Stimulated activated CD4-positive, alpha-beta T cell treated with anti-CD3 and anti-CD28 coated beads, Interleukin-15, amount 100 ng/mL, for 48 hours (primary cell): ENCODE measurements around the gene PIH1D1.
A peak's percentile ranks its signal among the peaks of the same experiment; 100 is the strongest.
"Not testable (repeated sequence)": the region's sequence is repeated elsewhere in the genome, so short reads cannot be mapped to it uniquely, and the experiment has no call there.

Source experiments
- DNase-seq, 2 donors: peaks; one replicate each; pipeline ENCODE4 v3.0.0-alpha.2; 2020; ENCODE audit warnings: low read depth in 2 of 2

The PIH1D1 gene

DNA sequence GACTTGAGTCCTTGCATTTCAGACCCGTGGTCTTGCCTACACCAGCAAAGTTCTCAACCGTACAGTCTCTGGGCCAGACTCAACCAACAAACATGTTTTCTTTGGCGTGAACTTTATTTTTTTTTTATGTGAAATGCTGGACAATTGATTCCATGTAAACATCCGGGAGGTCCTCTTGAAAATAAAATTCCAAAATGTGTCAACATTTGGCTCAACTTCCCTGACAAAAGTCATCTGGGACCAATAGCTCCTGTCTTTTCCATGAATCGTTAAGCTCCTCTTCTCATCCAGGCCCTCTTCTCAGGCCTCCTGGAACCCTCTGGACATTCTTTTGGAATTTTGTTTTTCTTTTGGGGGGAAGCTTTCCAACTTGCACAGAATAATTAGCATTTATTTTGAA lies 4.2 kb upstream of the PIH1D1 start:
- no peak for DNase-seq

- no peak for DNase-seq
These were observed 2.2 kb upstream of the PIH1D1 start for GRCh38 chr19:49453757-49454240.

DNA sequence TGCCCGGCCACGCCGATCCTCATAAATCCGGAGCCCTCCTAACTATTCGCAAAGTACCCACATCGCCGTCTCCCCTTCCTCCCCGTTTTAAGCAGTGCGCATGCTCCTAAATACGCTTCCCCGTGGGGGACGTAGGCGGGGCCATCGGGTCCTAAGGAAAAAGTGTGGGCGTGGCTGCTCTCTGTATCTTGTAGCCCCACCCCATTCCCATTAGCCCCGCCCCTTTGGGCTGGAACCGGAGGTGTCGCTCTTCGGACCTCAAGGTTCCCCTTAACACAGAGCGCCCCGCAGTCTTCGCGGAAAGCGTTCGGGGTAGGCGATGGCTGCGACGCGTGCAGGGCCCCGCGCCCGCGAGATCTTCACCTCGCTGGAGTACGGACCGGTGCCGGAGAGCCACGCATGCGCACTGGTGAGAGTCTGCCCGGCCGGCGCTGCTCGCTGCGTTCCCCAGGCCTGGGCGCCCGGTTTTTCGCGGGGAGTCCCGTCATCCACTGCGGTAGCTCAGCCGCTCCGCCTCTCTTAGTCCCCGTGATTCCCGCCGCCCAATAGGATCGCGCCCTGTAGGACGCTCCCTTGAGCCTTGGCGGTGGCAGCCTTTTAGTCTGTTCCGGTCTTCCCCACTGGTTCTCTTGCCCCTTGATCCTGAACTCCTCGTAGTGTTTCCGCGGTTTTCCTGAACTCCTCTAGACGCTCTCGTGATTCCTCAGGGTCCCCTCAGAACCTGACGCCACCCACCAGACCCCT lies 1.6 kb upstream of the PIH1D1 start, which contains the start of gene ALDH16A1:
TSS of gene ALDH16A1 (plus strand) at position 213 of the 744 bp plus-strand sequence. CDS start at position 320, 107 bp downstream.
- peak; percentile 97 for DNase-seq

DNA sequence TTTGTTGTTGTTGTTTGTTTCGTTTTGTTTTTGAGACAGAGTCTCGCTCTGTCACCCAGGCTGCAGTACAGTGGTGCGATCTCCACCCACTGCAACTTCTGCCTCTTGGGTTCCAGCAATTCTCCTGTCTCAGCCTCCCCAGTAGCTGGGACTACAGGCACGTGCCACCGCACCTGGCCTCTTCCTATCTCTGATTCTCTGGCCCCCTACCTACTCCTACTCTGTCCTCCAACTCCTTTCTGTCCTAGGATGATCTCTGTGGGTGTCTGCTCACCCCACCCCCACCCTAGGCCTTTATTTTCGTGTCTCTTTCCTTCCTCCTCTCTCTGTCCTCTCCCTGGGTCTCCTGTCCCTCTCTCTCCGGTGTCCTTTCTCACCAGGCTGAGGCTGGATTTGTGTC lies 1.2 kb downstream of the PIH1D1 start:
- DNase-seq = no peak

GRCh38 chr19:49448432-49448786 lies 3.2 kb downstream of the PIH1D1 start:
- DNase-seq = no peak

GRCh38 chr19:49447485-49448431 lies 3.9 kb downstream of the PIH1D1 start:
- no peak for DNase-seq

DNA sequence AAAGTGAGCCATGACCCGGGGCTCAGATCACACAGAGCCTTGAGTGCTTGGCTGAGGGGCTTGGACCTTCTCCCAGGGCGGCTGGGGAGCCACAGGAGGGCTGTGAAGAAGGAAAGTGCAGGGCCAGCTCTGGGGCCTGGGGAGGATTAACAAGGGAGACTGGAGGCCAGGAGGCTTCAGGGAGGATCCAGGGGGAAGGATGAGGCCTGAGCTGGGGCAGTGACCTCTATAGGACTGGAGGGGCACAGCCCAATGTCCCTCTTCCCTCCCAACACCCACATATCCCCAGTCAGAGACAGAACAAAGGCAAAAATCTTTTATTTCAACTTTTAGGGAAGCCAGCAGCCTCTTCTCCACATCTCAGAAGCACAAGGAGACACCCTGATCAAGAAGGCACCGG lies 5.6 kb downstream of the PIH1D1 start:
- DNase-seq = no peak

GRCh38 chr19:49444100-49444700 lies 7.4 kb downstream of the PIH1D1 start:
- not testable (repeated sequence) for DNase-seq

- peak; percentile 89 to 93 for DNase-seq
These were observed 8.1 kb downstream of the PIH1D1 start for GRCh38 chr19:49443366-49444099.

- peak in 1 of 2 donors; percentile 63 for DNase-seq
These were observed 8.7 kb downstream of the PIH1D1 start for GRCh38 chr19:49442771-49443365.

DNA sequence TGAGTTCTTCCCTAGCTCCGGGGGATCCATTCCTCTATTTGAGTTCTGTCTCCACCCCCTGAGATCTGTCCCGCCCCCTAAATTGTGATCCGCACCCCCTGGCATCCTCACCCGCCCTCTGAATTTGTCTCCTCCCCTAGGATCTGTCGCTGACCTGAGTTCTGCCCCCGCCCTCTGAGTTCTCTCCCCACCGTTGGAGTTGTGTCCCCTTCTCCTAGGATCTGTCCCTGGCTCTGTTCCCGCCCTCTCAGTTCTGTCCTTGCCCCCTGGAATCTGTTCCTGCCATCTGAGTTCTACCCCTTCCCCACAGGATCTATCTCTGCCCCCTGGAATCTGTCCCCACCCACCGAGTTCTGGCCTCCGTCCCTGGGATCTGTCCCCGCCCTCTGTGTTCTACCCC lies 9.3 kb downstream of the PIH1D1 start:
- no peak for DNase-seq

- DNase-seq = no peak
These were observed 9.7 kb downstream of the PIH1D1 start for GRCh38 chr19:49441960-49442350.

DNA sequence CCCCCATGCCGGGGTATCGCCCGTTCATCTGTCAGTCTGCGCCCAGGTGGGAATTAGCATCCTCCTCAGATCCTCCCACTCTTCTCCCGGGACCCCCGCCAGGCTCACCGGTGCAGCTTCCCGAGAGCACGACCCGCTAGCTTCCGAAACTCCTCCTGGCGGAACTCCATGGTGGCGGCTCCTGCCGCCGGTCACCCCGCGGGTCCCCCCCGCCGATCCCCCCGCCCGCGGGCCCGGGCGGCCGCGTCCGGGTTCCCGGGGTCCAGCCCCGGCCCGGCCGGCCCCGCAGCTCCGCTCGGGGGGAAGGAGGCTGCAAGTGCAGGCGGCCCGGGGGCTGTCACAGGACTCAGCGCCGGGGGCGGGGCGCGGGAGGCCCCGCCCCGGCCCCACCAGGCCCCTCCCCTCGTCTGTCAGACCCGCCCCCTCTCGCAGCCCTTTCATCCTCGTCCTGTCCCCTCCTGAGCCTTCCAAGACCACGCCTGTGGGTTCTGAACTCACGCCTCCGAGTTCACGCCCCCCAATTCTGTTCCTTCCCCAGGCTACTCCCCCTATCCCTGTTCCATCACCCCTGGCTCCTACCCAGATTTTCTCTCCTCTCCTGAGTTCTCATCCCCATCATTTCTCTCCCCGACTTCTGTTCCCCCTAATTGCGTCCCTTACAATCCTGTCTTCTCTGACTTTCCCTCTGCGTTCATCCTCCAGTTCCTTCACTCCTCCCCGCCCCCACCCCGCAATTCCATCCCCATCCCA lies 10.2 kb downstream of the PIH1D1 start, which contains the start of gene SLC17A7:
TSS of gene SLC17A7 (minus strand) at position 318 of the 750 bp plus-strand sequence. CDS start at position 170, 148 bp downstream.
- DNase-seq = no peak

- DNase-seq = no peak
These were observed 11.0 kb downstream of the PIH1D1 start for GRCh38 chr19:49440439-49441209.

GRCh38 chr19:49439836-49440235 lies 11.8 kb downstream of the PIH1D1 start:
- DNase-seq = no peak

DNA sequence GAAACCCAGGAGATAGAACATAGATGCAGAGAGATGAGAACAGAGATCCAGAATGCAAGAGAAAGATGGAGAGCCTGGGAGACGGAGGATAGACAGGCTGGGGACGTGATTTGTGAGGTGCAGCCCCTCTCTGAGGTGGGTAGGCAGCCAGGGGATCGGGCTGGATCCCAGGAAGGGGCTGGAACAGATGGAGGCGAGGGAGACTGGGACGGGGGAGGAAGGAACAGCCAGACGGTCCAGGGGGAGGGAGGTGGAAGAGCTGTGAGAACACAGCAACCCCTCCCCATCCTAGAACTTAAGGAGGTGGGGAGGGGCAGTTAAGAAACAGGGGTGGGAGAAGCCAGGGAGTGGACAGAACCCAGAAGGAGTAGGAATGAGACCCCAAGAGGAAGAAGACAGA lies 13.4 kb downstream of the PIH1D1 start:
- DNase-seq = no peak

GRCh38 chr19:49437231-49437630 lies 14.4 kb downstream of the PIH1D1 start:
- no peak for DNase-seq

DNA sequence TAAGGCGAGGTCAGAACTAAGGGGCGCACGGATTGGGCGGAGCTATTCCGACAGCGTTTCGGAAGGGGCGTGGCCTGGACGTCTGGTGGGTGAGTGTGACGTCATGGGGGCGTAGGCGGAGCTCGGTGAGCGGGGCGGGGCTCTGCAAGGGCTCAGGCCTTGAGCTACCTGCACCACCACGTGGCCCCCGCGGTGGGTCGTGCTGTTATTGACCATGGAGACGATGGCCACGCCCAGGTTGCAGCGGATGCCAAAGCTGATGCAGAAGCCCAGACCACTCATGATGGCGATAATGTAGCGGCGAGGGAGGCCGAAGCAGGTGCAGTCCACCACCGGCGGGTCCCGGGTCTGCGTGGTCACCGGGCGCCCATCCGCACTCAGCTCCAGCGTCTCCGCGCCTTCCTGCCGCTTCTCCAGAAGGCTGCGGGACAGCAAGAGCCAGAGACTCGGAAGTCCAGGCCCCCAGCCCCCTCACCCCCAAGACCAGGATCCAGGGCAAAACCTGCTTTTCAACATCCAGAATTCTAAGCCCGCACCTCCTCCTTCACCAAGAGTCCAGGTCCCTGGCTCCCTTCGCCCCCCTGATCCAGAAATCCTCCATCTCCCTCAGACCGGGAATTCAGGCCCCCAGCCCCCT lies 15.1 kb downstream of the PIH1D1 start:
- DNase-seq = peak; percentile 56 to 78

- DNase-seq = no peak
These were observed 15.9 kb downstream of the PIH1D1 start for GRCh38 chr19:49435670-49436069.
